Cortex of kidney (tissue), 1 donor: ENCODE measurements around the gene DQX1.

Source experiments
- DNase-seq: peaks from one replicate; lab custom pipeline; 2025; lab: John Stamatoyannopoulos, UW

Gene DQX1

DNA sequence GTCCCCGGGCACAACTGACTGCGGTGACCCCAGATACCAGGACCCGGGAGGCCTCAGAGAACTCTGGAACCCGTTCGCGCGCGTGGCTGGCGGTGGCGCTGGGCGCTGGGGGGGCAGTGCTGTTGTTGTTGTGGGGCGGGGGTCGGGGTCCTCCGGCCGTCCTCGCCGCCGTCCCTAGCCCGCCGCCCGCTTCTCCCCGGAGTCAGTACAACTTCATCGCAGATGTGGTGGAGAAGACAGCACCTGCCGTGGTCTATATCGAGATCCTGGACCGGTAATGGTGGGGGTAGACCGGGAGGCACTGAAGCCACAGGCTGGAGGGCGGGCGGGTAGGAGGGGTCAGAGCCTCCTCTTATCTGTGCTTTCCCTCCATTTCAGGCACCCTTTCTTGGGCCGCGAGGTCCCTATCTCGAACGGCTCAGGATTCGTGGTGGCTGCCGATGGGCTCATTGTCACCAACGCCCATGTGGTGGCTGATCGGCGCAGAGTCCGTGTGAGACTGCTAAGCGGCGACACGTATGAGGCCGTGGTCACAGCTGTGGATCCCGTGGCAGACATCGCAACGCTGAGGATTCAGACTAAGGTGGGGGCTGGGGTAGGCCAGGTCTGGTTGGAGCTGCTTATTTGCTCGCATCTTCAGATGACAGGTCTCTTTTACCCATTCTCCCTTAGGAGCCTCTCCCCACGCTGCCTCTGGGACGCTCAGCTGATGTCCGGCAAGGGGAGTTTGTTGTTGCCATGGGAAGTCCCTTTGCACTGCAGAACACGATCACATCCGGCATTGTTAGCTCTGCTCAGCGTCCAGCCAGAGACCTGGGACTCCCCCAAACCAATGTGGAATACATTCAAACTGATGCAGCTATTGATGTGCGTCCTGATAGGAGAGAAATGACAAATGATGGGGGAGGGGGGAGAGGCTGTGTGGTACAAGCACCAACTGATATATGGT is 4.5 kb upstream of the DQX1 start:
- no peak for DNase-seq

DNA sequence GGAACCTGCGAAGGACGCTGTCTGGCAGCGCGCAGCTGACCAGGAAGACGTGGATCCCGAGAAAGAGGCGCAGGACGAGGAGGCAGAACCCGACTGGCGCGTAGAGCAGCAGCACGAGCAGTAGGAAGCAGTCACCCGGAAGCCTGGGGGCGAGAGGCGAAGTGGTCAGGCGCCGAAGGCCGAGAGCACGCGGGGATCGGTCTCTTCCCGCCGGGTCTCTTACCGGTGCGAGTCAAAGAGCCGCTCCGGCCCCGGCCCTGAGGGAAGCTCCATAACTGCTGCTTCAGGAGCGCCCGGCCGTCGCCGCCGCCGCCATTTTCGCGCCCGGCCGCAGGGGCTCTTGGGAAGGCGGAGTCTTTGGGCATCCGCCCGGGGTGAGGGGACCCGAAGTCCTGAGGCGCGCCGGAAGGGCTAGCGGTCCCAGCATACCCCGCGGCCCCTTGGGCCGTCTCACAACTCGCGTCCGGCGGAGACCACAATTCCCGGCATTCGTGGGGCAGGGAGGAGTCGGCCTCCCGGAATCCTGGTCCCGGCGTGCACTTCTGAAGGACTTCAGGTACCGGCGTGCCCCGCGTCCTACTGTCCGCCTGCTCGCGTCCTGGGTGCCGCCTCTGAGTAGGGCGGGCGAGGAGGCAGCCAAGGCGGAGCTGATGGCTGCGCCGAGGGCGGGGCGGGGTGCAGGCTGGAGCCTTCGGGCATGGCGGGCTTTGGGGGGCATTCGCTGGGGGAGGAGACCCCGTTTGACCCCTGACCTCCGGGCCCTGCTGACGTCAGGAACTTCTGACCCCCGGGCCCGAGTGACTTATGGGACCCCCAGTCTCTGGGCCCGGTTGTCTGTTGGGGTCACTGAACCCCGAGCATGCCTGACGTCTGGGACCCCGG is 3.6 kb upstream of the DQX1 start, which contains the start of the genes AUP1 and HTRA2:
Gene AUP1 (minus strand): TSS at position 350 of the 882 bp plus-strand sequence. CDS start 77 bp downstream, at position 273.
Gene HTRA2 (plus strand): TSS at position 577 of the 882 bp plus-strand sequence. CDS start 74 bp downstream, at position 651.
- peak; percentile 36 for DNase-seq

DNA sequence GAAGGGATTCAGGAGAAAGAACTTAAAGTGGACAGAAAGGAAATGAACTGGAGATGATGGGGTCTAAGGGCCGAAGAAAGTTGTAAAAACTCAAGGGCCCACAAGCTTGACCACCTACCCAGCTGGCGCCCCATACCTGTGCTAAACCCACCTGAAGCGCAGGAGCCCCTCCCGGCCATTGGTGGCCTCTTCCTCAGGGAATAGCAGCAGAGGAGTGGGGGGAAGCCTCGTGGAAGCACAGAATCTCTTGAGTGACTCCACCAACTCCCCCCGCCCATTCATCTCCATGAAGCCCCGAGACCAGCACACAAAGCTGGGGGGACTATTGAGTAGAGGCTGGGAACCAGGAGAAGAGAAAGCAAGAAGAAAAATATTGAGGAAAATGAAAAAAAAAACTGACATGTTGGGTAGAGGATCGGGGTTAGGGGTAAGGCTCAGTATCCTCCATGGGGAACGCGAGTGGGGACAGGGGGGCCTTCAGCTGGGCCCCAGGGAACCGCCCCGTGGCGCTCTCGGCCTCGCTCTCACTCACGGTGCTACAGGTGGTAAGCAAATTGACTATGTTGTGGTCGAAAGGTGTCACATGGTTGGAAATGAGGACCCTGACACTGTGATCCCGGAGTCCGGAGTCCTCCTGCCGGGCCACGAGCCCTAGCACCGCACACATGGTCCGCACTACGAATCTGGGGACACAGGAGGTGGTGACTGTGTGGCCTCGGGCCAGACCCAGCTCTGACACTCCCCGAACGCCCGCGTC is 2.7 kb upstream of the DQX1 start:
- DNase-seq = no peak

DNA sequence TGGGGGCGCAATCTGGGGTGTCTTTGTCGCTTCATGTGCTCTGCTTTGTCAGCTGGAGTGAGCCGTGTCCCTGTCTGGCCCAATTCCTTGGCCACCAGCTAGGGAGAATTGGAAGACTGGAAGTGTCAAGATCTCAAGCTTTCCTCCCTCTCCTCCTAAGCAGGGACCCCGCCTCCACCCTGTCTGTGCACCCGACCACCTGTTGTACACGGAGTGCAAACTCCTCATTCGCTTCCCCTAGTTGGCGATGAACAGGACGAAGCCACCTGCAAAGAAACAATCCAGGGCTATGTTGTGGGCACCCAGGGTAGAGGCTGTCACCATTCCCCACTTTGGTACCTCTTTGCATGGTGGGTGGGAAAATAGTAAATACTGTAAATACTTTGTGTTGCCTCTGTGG is 1.7 kb upstream of the DQX1 start:
- no peak for DNase-seq

DNA sequence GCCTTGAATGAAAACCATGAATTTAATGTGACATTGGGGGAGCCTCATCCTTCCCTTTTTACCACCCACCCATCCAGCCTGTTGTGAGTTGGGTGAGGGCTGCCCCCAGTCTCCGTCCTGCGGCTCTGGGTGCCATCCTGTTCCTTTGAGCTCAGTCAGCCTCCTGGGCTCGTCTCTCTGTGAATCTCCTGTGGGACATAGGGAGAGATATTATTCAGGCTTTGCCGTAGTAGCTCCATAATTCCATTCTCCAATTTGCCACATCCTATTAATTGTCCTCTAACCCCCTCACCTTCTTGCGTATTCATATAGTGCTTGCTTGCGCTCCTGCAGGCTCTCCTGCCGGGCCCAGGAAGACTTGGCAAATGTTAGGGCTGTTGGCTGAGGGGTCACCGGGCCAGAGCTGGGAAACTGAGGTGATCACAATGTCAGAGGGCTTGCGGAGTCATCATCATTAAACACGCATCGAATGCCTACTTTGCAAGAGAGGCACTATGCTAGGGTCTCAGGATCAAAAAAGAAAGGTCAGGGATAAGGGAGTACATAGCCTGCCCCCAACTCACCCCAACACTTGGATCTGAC is 709 bp upstream of the DQX1 start:
- DNase-seq = no peak

DNA sequence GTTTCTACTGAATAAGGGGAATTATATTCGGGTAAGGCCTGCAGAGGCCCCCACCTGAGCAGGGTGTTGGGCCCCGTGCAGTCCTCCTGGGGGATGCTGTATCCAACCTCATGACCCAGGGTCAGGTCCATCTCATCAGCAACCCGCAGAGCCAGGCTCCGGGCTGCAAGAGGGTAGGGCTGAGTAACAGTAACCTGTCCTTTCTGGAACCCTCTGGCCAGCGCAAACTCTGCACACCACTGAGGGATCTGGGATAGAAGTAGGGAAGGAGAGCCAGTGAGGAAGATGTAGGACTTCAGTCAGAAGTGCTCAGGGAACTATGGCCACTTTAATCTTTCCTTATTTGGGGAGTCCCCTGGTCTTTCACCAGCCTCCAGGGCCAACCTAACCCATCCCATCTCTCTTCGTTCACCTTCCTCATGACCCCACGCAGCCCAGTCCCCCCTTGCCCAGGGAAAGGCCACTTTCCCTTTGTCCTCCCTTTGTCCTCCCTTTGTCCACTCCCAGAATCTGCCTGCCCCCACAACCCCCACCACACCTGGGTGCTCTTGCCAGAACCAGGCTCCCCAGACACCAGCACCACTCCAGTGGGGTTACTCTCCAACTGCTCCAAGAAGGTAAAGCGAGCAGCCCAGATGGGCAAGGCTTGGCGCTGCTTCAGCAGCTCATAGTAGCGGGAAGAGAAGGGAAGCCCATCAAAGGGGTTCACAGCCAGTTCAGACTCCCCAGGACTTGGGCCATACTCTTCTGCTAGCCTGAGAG is 895 bp downstream of the DQX1 start:
- no peak for DNase-seq

DNA sequence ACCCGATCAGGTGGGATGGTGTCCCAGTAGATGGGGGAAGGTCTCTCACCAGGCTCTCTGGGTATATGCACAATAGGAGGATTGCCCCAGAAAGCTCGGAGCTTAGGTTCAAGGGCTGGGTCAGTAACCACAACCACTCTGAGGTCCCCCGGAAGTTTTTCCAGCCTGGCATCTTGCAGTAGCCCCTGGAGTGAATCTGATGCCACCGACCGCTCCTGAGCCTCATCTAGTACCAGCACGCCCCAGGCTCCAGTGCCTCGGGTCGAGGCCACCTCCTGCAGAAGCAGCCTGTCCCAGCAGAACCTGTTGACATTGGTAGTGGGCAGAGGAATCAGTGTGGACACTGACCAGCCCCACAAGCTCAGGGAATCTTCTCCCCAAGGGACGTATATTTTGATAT is 2.0 kb downstream of the DQX1 start:
- DNase-seq = no peak

DNA sequence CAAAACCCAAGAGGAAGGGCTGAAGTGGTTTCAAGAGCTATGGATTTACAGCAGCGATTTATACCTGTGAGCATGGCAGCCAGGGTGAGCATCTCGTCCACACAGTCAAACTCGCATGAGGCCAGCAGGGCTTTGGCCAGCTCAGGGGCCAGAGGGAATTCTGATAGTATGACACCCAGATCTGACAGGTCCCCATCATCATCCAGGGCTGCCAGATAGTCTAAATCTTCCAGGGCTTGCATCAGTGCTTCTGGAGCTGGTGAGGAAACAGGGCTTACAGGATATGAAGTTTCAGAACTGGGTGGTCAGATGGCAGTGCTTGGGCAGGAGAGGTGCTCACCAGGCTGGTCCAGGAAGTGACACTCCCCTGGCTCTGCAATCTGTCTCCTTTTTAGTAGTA is 3.5 kb downstream of the DQX1 start:
- no peak for DNase-seq

DNA sequence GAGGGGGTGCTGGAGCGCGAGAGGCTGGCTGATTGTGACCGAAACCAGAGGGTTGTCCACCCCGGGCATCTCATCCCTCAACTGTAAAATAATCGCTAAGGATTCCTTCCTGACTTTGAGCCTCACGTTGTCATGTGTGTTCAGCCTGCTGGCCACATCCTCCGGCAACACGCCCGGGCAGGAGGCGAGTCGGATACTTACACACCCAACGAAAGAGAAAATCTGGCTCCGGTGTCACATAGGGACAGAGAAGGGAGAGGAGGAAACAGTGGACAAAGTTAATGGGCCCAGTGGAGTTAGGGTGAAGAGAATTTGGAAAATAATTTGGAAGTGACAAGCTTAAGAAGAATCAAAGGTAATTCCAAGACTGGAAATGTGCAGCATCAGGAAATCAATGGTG is 9.4 kb downstream of the DQX1 start:
- DNase-seq = no peak

DNA sequence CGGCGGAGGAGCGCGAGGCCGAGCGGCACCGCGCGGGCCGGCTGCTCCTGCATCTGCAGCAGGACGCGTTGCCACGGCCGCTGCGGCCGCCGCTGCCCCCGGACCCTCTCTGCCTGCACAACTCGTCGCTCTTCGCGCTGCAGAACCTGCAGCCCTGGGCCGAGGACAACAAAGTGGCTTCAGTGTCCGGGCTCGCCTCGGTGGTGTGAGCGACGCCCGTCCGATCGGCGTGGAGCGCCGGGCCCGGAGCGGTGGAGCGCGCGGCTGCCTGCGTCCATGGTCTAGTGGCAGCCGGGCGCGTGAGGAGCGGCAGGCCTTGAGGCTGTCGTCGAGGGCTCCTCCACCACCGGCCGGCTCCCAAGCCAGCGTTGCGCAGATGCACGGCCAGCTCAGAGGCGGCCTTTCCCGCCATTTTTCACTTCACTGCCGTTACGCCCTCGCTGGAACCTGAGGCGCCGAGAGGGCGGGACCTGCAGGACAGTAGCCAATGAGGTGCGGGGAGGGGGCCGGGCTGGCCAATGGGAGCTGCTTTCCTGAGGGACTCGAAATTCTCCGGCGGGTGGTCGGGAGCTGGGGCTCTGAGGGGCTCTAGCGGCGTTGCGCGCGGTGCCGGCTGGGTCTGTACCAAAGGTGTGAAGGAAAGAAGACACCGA is 9.9 kb downstream of the DQX1 start:
- DNase-seq = no peak

DNA sequence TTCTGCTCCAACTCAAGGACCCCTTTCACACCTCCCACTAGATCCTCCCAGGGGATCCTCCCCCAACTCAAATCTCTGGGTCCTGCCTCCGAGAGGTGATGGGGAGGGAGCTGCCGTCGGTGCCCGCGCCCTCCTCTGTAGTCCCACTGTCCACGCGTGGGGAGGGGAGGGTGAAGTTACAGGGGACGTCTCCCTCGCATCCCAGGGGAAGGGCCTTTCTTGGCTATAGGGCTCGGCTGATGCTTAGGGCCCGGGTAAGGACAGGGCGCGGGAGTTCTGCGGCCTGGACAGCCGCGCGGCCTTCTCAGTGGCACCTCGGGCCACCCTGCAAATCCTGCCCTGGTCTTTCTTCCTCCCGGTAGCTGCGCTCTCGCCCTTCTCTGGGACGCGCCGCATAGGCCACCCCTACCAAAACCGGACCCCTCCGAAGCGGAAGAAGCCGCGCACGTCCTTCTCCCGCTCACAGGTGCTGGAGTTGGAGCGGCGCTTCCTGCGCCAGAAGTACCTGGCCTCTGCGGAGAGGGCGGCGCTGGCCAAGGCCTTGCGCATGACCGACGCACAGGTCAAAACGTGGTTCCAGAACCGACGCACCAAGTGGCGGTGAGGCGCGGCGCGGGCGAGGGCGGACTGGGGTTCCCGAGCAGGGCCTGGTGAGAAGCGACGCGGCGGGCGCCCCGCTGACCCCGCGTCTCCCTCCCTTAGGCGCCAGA is 10.6 kb downstream of the DQX1 start:
- no peak for DNase-seq

DNA sequence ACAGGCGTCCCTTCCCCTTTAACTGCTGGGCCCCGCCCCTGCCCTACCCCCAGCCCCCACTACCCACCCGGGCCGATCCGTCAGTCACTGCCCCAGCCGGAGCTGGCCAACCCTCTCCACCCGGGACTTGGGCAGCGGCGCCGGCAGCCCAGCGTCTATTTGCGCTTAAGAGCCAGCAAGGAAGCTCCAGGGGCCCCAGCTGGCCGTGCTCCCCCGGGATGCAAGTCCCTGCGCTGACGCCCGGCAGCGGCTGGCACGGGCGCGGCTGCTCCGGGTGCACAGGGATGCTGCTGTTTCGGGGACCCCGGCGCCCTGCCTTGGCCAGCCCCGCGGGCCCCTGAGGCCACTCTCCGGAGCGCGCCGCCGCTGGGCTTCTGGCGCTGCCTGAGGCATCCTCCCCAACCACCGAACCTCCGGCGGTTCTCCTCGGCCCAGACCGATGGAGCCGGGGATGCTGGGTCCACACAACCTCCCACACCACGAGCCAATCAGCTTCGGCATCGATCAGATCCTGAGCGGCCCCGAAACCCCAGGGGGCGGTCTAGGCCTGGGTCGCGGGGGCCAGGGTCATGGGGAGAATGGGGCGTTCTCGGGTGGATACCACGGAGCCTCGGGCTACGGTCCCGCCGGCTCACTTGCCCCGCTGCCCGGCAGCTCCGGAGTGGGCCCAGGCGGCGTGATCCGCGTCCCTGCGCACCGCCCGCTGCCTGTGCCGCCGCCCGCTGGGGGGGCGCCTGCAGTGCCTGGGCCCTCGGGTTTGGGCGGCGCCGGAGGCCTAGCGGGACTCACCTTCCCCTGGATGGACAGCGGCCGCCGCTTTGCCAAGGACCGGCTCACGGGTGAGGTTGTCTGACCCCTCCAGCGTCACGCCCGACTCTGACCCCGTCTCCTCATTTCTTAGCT is 11.4 kb downstream of the DQX1 start, which contains the start of gene TLX2:
Gene TLX2 (plus strand): TSS at position 83 of the 903 bp plus-strand sequence. CDS start 357 bp downstream, at position 440.
- no peak for DNase-seq

DNA sequence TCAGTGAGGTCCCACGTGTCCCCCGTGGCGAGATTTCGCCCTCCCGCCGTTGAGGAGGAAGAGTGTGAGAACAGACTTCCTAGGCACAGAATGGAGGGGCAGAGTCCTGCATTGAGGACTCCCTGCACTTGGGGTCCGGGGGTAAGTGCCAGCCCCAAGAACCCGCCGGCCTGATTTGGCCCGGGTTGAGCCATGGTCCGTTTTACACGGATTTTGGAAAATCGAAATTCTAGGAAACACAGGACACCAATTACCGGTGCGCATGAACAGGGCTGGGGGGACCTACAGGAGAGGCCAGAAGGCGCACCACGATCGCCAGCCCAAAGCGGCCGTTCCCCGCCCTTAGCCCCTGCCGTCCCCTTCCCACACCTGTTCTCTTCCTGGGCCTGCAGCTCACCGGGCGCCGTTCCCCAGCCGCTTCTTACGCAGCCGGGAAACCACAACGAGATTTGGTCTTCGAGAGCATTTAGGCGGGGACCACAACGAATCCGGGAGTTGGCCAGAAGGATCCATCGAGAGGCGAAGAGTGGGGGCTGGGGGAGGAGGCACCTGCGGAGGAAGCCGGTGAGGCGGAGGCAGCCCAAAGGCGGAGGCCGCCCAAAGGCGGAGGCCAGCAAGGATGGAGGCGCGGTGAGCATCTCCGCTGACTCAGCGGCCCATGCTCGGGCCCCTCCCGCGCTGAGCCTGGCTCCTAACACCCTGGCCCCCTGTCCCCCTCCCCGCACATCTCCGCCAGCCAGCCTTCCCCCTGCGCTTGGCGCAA is 12.2 kb downstream of the DQX1 start:
- no peak for DNase-seq

DNA sequence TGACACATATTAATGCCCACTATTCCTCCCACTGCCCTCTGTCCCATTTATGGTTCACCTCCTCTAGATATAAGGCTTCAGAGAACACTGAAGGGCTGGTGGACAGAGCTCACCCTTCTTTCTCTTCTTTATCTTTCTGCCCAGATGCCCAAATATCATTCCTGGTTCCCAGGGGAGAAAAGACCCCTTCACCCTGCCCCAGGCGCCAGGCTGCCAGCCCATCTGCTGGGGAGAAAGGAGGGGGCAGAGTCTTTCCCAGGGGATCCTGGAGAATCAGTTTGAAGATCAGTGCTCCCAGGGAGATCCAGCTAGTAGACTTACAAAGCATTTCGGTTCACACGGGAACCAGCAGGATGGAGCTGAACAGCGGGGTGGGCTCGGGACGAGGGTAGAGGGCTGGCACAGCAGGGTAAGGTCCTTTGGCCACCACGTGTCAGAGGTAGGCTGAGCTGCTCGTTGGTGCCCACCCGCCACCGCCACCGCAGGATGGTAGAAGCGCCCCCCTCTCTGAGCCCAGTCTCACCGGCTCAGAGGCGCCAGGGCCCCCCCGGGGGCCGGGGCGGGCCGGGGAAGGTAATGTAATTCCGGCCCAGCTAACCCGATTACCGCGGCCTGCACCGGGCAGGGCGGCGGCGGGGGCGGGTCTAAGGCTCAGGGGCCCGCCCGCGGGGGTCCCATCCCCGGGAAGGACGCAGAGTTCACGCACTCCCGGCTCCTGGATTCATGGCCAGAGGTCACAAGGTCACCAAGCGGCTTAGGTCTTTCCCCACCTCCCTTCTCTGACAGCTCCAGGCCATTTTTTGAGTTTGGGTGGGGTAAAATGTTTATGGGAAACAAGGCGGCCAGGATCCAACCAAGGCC is 13.1 kb downstream of the DQX1 start:
- no peak for DNase-seq

DNA sequence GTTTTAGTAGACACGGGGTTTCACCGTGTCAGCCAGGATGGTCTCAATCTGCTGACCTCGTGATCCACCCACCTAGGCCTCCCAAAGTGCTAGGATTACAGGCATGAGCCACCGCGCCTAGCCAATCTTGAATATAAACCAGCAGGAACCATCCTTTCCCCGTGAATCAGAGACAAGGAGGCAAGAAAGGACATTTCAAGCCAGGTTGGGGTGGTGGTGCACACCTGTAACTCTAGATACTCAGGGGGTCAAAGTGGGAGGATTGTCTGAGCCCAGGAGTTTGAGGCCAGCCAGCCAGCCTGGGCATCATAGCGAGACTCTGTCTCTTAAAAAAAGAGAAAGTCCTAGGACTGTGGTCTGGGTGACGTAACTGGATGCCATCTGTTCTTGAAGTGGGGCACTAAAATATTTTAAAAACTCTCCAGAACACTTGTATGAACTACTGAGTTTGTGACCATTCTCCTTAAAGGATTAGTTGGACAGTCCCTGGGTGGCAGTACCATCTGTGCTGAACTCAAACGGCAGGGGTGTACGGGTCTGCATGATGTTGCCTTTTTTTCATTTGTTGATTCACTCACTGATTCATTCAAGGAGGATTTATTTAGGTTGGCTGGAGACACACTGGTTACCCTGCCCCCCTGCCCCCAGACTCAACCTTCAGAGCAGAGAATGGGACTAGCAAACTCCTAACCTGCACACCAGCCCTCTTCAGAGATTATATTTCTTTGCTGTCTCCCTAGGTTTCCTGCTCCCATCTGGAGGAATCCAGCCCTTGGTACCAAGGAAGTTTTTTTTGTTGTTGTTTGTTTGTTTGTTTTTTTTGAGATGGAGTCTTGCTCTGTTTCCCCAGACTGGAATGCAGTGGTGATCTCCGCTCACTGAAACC is 14.7 kb downstream of the DQX1 start:
- no peak for DNase-seq

DNA sequence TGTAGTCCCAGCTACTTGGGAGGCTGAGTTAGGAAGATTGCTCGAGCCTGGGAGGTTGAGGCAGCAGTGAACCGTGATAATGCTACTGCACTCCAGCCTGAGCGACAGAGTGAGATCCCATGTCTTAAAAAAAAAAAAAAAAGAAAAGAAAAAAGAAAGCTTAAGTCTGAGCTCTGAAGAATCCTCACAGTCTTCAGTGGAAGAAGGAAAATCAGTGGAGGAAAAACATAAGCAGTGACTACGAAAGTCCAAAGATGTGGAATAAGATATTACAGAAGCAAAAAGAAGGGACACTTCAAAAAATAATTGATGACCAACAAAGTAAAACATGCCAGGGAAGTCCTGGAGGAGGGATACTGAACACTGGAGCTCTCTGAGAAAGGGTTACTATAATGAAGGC is 15.8 kb downstream of the DQX1 start:
- no peak for DNase-seq
